ENCODE data around the gene TRPV3. TPM values are rescaled to one million over a fixed set of nuclear protein-coding genes. Genes with fewer than 3 reads are reported as not detected.
"Not testable (repeated sequence)": the region's sequence is repeated elsewhere in the genome, so short reads cannot be mapped to it uniquely, and the experiment has no call there.

Gene TRPV3
- total RNA-seq, 1 experiment from 2014 or later: 0.13 TPM

DNA sequence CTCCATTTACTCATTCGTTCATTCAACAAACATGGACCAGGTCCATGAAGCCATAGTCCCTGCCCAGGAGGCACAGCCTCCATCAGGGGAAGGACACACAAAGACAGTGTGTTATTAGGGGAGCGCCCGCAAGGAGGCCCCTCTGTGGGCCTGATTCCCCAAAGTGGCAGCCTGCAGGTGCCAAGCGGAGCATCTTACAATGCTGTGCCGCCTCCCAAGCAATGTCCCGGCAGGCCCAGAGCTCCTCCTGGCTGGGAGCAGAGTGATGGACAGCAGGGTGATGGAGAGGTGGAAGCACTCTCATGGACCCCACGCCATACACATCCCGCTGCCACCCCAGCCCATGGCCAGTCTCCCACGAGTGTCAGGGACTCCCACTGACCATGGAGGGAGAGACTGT is 25.8 kb upstream of the TRPV3 start:
- intact Hi-C loops (cut with micrococcal nuclease; ENCODE audit: unreplicated experiment): no loop called here
- H3K4me3 ChIP-seq (ENCODE audit: low read depth, low read length, poor library complexity, severe bottlenecking): no peak overlapping the region
- H3K27ac ChIP-seq (ENCODE audit: low read depth, low read length, poor library complexity, severe bottlenecking): no peak overlapping the region
- ChIA-PET CTCF (no interaction called here), POLR2A (ENCODE audit: low non-redundant PET) (no interaction called here)
- DNase-seq (ENCODE audit: low spot score): no peak
- H3K4me1 ChIP-seq (ENCODE audit: insufficient read depth, low read length, poor library complexity, severe bottlenecking): no peaks in the 10 kb centered on the region
- BruUV-seq (replicated peaks): no TSS peak
- H3K36me3 ChIP-seq (ENCODE audit: insufficient read depth, low read length, poor library complexity, severe bottlenecking): no peaks in the 10 kb centered on the region
- TF ChIP-seq, protein P1, sequence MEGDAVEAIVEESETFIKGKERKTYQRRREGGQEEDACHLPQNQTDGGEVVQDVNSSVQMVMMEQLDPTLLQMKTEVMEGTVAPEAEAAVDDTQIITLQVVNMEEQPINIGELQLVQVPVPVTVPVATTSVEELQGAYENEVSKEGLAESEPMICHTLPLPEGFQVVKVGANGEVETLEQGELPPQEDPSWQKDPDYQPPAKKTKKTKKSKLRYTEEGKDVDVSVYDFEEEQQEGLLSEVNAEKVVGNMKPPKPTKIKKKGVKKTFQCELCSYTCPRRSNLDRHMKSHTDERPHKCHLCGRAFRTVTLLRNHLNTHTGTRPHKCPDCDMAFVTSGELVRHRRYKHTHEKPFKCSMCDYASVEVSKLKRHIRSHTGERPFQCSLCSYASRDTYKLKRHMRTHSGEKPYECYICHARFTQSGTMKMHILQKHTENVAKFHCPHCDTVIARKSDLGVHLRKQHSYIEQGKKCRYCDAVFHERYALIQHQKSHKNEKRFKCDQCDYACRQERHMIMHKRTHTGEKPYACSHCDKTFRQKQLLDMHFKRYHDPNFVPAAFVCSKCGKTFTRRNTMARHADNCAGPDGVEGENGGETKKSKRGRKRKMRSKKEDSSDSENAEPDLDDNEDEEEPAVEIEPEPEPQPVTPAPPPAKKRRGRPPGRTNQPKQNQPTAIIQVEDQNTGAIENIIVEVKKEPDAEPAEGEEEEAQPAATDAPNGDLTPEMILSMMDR (conservative IDR thresholded peaks at IDR 0.05; ENCODE audit: low read depth, low read length): no peak
- TF ChIP-seq EZH2 (IDR thresholded peaks at IDR 0.05; ENCODE audit: borderline replicate concordance, low read depth, low read length, poor library complexity, severe bottlenecking): no peak
- H3K9me3 ChIP-seq (ENCODE audit: low read depth, low read length, poor library complexity, severe bottlenecking): no peaks in the 10 kb centered on the region
- H3K27me3 ChIP-seq (replicated peaks; ENCODE audit: insufficient read depth, low read depth, low read length, poor library complexity): no peaks in the 10 kb centered on the region

DNA sequence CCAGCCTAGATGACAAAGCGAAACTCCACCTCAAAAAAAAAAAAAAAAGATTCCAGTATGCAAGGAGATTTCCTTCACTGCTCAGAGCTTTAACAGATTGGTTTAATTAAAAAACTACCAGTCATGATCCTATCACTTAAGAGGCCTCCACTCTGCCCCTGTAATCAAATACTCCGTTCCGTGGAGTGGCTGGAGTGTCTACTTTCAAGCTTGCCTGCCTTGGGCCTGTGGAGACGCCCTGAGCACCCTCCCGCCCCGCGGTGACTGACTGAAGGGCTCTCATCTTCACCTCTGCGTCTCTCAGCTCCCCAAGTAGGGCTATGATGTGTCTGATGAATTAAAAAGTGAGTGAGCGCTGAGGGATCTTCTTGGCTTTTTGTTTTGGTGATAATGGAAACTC is 25.3 kb upstream of the TRPV3 start:
- no peak overlapping the region for H3K4me3 ChIP-seq (ENCODE audit: low read depth, low read length, poor library complexity, severe bottlenecking)
- CTCF ChIA-PET: no interaction called here
- no peaks in the 10 kb centered on the region for H3K4me1 ChIP-seq (ENCODE audit: insufficient read depth, low read length, poor library complexity, severe bottlenecking)
- POLR2A ChIA-PET (ENCODE audit: low non-redundant PET): no interaction called here
- no peak for DNase-seq (ENCODE audit: low spot score)
- TF ChIP-seq EZH2 (IDR thresholded peaks at IDR 0.05; ENCODE audit: borderline replicate concordance, low read depth, low read length, poor library complexity, severe bottlenecking): no peak
- TF ChIP-seq, protein P1 (conservative IDR thresholded peaks at IDR 0.05; ENCODE audit: low read depth, low read length): no peak
- H3K27me3 ChIP-seq (replicated peaks; ENCODE audit: insufficient read depth, low read depth, low read length, poor library complexity): no peaks in the 10 kb centered on the region
- no TSS peak for BruUV-seq (replicated peaks)
- intact Hi-C loops (cut with micrococcal nuclease; ENCODE audit: unreplicated experiment): no loop called here
- no peak overlapping the region for H3K27ac ChIP-seq (ENCODE audit: low read depth, low read length, poor library complexity, severe bottlenecking)
- no peaks in the 10 kb centered on the region for H3K36me3 ChIP-seq (ENCODE audit: insufficient read depth, low read length, poor library complexity, severe bottlenecking)
- no peaks in the 10 kb centered on the region for H3K9me3 ChIP-seq (ENCODE audit: low read depth, low read length, poor library complexity, severe bottlenecking)

DNA sequence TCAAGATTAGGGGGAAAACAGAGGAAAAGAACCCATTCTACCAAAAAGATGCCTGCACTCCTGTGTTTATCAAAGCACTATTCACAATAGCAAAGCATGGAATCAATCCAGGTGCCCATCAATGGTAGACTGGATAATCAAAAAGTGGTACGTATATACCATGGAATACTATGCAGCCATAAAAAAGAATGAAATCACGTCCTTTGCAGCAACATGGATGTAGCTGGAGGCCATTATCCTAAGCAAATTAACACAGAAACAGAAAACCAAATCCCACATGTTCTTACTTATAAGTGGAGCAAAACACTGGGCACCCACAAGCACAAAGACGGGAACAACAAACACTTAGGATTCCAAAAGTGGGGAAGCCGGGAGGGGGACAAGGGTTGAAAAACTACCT is 21.1 kb upstream of the TRPV3 start:
- DNase-seq (ENCODE audit: low spot score); BruUV-seq (replicated peaks); CTCF ChIA-PET; H3K36me3 ChIP-seq (ENCODE audit: insufficient read depth, low read length, poor library complexity, severe bottlenecking); intact Hi-C loops (cut with micrococcal nuclease; ENCODE audit: unreplicated experiment); H3K9me3 ChIP-seq (ENCODE audit: low read depth, low read length, poor library complexity, severe bottlenecking); H3K27ac ChIP-seq (ENCODE audit: low read depth, low read length, poor library complexity, severe bottlenecking); POLR2A ChIA-PET (ENCODE audit: low non-redundant PET); H3K4me3 ChIP-seq (ENCODE audit: low read depth, low read length, poor library complexity, severe bottlenecking); H3K4me1 ChIP-seq (ENCODE audit: insufficient read depth, low read length, poor library complexity, severe bottlenecking); H3K27me3 ChIP-seq (replicated peaks; ENCODE audit: insufficient read depth, low read depth, low read length, poor library complexity): not testable (repeated sequence)

DNA sequence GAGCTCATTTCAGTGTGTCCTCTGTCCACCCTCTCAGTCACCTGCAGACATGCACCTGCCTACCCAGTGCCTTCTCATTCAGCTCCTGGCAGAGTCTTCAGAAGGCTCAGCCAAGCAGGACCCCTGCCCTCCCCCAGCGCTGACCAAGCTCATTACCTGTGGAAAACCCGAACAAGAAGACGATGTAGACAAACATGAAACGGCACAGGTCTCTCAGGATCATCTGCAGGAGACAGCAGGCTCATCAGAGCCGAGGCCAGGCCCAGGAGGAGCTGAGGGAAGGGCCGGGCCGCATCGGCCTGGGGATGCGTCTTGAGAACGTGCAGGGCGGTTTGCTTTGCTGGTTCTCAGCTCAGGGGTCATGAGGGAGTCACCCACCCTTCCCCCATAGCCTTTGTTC is 19.4 kb upstream of the TRPV3 start:
- no peak overlapping the region for H3K27ac ChIP-seq (ENCODE audit: low read depth, low read length, poor library complexity, severe bottlenecking)
- no peaks in the 10 kb centered on the region for H3K9me3 ChIP-seq (ENCODE audit: low read depth, low read length, poor library complexity, severe bottlenecking)
- no TSS peak for BruUV-seq (replicated peaks)
- H3K36me3 ChIP-seq (ENCODE audit: insufficient read depth, low read length, poor library complexity, severe bottlenecking): no peaks in the 10 kb centered on the region
- ChIA-PET POLR2A (ENCODE audit: low non-redundant PET) (no interaction called here), CTCF (no interaction called here)
- intact Hi-C loops (cut with micrococcal nuclease; ENCODE audit: unreplicated experiment): no loop called here
- H3K4me1 ChIP-seq (ENCODE audit: insufficient read depth, low read length, poor library complexity, severe bottlenecking): no peaks in the 10 kb centered on the region
- no peak for TF ChIP-seq EZH2 (IDR thresholded peaks at IDR 0.05; ENCODE audit: borderline replicate concordance, low read depth, low read length, poor library complexity, severe bottlenecking)
- TF ChIP-seq, protein P1 (conservative IDR thresholded peaks at IDR 0.05; ENCODE audit: low read depth, low read length): no peak
- no peak for DNase-seq (ENCODE audit: low spot score)
- no peaks in the 10 kb centered on the region for H3K27me3 ChIP-seq (replicated peaks; ENCODE audit: insufficient read depth, low read depth, low read length, poor library complexity)
- H3K4me3 ChIP-seq (ENCODE audit: low read depth, low read length, poor library complexity, severe bottlenecking): no peak overlapping the region
